Measurements from ENCODE around the gene DIPK1A. TPM values are rescaled to one million over a fixed set of nuclear protein-coding genes. Genes with fewer than 3 reads are reported as not detected.

The DIPK1A gene
- total and polyA plus RNA-seq, 12 donors: 0.91 to 10.2 (median 3.0) TPM

DNA sequence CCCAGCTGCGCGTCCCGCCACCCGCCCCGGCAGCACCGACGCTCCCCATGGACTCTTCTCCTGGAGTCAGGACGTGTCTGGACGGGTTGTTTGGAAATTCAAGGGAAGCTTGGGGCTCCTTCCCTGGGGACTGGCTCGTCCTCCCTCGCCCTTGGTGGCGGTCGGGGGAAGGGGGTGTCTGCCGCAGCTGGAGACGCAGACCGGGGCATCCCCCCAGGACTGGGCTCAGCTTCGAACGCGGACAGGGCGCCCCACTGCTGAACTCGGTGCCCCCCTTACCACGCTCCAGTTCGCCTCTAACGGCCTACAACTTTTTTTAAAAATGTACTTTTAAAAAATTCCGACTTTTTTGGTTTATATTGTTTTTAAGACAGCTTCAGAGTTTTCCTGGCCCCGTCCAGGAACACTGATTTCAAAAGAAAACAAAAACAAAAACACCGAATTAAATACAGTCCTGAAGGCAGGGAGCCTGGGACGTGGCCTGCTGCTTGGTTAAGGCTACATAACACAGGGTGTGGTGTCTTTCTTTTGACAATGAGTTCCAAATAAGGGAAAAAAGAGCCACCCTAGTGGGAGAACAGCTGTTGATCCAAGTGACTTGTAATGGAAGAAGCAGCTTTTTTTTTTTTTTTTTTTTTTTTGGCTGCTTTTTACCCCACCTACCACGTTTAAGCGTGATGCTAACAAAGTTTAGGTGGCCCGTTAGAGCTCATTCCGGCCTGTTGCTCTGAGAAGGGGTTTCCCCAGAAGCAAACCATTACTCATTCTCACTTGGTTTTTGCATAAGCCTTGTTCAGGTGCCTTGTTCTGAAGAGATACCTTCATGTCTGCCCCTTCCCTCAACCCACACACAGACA lies 862 bp upstream of the DIPK1A start:
- TF ChIP-seq POLR2A (IDR thresholded peaks at IDR 0.05): no peak
- TF ChIP-seq, protein P1, sequence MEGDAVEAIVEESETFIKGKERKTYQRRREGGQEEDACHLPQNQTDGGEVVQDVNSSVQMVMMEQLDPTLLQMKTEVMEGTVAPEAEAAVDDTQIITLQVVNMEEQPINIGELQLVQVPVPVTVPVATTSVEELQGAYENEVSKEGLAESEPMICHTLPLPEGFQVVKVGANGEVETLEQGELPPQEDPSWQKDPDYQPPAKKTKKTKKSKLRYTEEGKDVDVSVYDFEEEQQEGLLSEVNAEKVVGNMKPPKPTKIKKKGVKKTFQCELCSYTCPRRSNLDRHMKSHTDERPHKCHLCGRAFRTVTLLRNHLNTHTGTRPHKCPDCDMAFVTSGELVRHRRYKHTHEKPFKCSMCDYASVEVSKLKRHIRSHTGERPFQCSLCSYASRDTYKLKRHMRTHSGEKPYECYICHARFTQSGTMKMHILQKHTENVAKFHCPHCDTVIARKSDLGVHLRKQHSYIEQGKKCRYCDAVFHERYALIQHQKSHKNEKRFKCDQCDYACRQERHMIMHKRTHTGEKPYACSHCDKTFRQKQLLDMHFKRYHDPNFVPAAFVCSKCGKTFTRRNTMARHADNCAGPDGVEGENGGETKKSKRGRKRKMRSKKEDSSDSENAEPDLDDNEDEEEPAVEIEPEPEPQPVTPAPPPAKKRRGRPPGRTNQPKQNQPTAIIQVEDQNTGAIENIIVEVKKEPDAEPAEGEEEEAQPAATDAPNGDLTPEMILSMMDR (IDR thresholded peaks at IDR 0.05): no peak
- Histone ChIP-seq H3K27ac (peak overlapping the region in 4 of 5 donors; percentile 55 to 91 (median 77)), H3K36me3 (replicated peaks in 1 of 2) (no peaks in the 10 kb centered on the region), H3K9me3 (replicated peaks in 1 of 3) (no peaks in the 10 kb centered on the region), H3K4me1 (replicated peaks in 1 of 2) (peaks cover 3 to 14% of the 10 kb centered on the region in 2 donors), H3K27me3 (no peaks in the 10 kb centered on the region), H3K4me3 (peak overlapping the region; percentile 16 to 82 (median 35))
- intact Hi-C loops (cut with DNase I): loop anchor here in 1 of 2 donors (10.0 kb wide), 1 partner anchor 107 kb away; no protein-coding TSS in a partner anchor
- 3 to 8% (median 5%) methylated on average over 22 to 32 of the region's 32 CpGs for WGBS, 4 donors
- DNase-seq: peak in 5 of 7 donors; percentile 25 to 39 (median 27)

DNA sequence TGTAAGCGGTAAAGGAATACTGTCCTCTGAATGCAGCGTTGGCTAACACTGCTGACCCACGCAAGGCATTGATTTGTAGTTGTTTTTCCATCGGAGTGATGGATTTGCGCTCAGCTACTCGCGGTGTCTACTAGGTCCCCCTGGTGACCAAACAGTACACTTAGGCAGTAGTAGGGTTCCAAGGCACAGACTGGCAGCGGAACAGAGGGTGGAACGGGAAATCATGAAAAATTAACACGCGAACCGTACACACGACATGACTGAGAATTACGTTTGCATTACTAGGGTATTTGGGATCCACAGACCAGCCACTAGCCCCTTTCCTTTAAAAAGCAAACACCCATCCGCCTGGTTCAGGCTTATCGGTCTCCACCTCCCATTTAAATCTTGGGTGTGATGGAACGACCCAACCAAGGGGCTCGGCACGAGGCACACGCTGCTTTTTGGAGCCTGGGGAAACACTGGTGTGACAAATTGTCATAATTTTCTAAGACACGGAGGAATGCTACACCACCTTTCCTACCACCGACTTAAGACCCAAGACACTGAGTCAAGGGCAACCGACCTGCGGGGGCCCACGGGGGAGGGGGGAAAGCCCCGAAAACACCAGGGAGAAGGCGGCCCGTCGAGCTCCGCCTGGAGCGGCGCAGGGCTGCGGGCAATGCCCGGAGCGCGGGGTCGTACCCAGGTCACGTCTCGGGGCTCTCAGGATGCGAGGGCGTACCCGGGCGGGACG lies 699 bp downstream of the DIPK1A start:
- Histone ChIP-seq H3K9me3 (replicated peaks in 1 of 3) (no peaks in the 10 kb centered on the region), H3K27me3 (no peaks in the 10 kb centered on the region), H3K4me3 (peak overlapping the region; percentile 41 to 82 (median 60)), H3K27ac (peak overlapping the region in 4 of 5 donors; percentile 12 to 91 (median 77)), H3K4me1 (replicated peaks in 1 of 2) (peaks cover 3 to 14% of the 10 kb centered on the region in 2 donors), H3K36me3 (replicated peaks in 1 of 2) (no peaks in the 10 kb centered on the region)
- intact Hi-C loops (cut with DNase I): loop anchor here in 1 of 2 donors (10.0 kb wide), 1 partner anchor 106 kb away; no protein-coding TSS in a partner anchor
- peak in 1 of 2 donors; percentile 26 for TF ChIP-seq POLR2A (IDR thresholded peaks at IDR 0.05)
- TF ChIP-seq, protein P1 (IDR thresholded peaks at IDR 0.05): peak; percentile 20 to 69 (median 52)
- peak; percentile 47 to 84 (median 60) for DNase-seq
- WGBS, 4 donors: 1 to 2% (median 1%) methylated on average over 21 to 44 of the region's 44 CpGs

DNA sequence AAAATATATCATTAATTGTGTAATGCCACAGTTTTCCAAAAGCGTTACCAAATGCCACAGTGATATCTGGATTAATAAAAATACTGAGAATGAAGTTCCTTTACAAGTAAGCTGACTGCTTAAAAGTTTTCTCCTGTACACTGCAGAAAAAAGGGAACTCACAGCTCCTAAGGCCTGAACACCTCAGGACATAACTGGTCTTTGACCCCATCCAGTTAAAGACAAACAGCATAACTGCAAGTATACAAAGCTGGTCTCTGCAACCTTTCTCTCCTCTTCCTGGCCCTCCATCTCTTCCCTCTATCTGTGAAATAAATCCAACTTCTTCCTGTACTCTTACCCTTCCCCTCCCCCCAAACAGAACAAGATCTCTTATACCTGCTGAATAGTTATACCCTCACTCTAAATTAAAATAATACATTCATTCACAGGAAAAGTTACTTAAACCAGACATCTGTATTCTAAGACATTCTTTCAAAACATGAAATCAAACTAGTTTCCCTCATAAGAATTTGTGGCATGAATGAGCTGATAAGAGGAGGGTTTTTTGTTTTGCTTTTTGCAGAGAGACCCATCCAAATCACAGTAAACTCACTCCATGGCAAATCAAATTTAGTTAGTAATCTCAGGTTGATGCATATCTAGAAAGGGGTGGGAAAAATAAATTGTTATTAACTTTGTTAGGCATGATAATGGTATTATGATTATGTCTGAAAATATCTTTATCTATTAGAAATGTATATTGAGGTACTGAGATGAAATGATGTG lies 2.9 kb downstream of the DIPK1A start:
- no peak for DNase-seq
- intact Hi-C loops (cut with DNase I): no loop called here
- Histone ChIP-seq H3K27me3 (no peaks in the 10 kb centered on the region), H3K36me3 (replicated peaks in 1 of 2) (no peaks in the 10 kb centered on the region), H3K4me1 (replicated peaks in 1 of 2) (peaks cover 3 to 20% of the 10 kb centered on the region in 2 donors), H3K27ac (no peak overlapping the region), H3K9me3 (replicated peaks in 1 of 3) (no peaks in the 10 kb centered on the region), H3K4me3 (no peak overlapping the region)
- no peak for TF ChIP-seq POLR2A (IDR thresholded peaks at IDR 0.05)
- TF ChIP-seq, protein P1 (IDR thresholded peaks at IDR 0.05): no peak
- 89 to 93% (median 92%) methylated on average over 1 of the region's 1 CpG for WGBS, 4 donors

All from adrenal gland (tissue), 12 donors.